NCI-H2196 treated with DMSO at 0.1 percent for 48 hours (cell line): Measurements from ENCODE around the gene ZCCHC4.

Source experiments
- DNase-seq: peaks from one replicate; lab custom pipeline; 2025; ENCODE audit not compliant: unreplicated experiment; lab: John Stamatoyannopoulos, UW

ZCCHC4 gene

GRCh38 chr4:25376754-25377571, 64.4 kb downstream of the ZCCHC4 start, which contains the start of gene ANAPC4:
TSS of gene ANAPC4 (plus strand) at chr4:25377263. CDS start at chr4:25377428, 165 bp downstream.
- peak; percentile 79 for DNase-seq

DNA sequence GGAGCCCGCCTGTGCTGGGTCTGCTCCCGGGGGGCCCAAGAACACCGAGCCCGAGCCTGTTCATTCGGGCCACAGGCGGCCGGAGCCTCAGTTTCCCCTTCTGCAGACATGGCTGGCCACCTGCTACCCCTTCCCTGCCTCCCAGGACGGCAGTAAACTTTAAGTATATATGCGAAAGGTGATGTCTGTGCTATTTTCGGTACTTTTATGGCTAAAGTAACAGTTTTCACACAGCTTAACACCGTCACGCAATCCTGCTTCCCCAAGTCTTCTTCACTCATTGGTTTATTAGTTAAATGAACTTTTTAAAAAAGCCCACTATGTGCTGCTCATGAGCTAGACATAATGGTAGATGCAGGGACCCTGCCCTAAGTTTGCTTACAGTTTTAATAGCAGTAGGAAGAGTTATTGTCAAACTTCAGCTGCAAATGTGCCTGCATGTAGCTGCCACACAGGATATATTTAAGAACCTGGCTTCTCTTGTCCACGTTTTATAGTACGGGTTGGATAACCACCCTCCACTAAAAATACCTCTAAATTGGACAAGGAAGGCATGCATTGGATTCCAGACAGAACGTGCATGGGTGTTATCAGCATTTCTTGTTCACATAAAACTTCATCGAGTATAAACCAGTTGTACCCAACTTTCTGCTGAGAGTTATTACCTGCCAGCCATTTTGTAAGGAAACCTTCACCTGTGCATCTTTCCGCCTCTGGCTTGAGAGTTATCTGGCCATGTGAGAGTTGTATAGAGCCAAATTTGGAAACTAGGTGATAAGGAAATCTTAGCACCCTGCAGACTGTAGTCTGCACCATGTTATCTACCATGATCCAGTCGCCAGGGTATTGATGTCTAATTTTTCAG, 65.2 kb downstream of the ZCCHC4 start:
- no peak for DNase-seq

DNA sequence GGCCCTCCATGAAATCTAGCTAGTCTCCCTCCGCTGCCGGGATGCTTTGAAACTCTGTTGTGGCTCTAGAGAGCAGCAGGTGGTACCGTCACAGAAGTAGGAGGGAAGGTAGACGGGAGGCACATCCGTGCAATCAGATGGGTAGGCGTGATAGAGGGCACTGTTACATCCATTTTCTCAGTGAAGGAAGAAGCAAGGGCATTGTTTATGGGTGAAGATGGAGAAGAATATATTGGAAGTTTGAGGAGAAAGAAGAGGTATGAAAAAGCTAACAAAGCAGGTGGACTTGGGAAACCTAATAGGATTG, 65.8 kb downstream of the ZCCHC4 start:
- DNase-seq: no peak

DNA sequence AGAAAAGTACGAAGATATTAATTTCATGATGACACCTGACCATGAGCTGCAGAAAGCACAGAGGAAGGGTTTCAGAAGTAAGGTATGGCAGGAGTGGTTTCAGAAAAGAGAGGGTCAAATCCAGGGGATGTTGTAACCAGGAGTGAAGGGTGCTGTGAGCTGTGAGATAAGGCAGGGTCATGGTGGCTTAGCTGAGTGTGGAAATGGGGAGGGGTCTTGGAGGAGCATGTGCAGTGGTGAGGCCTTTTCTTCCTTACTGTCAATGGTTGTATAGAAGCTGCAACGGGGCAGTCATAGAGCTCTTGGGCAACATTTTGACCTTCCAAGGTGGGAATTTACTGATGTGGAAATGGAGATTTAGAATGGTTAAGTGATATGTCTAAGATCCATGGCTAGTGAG, 67.0 kb downstream of the ZCCHC4 start:
- DNase-seq: no peak

DNA sequence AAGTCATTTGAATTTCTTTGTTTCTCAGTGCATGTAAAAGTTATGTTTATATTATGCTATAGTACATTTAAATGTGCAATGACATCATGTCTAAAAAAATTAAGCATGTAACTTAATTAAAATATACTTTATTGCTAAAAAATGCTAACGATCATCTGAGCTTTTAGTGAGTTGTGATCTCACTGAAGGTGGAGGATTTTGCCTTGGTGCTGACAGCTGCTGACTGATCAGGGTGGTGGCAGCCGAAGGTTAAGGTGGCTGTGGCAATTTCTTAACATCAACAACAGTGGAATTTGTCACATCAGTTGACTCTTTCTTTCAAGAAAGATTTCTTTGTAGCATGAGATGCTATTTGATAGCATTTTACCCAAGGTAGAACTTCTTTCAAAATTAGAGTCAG, 71.1 kb downstream of the ZCCHC4 start:
- DNase-seq: no peak

GRCh38 chr4:25386926-25387325, 74.4 kb downstream of the ZCCHC4 start:
- no peak for DNase-seq

DNA sequence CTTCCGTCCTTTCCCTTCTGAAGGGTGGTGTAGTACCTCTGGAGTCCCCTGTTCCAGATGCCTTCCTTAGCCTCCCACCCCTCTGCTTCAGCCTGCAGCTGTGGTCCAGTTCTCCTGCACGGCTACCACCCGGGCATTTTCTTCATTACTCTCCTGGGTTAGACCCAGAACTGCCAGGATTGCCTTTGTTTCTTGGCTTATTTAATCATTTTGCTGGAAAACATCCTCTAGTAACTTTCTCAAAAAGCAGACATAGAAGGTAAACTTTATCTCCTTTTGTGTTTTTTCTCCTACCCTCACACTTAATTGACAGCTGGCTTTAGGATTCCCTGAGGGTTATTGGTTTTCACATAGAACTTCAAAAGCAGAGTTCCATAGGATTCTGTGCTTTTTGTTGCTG, 84.7 kb downstream of the ZCCHC4 start:
- no peak for DNase-seq

- DNase-seq: no peak
Measured at GRCh38 chr4:25399510-25399909, 86.9 kb downstream of the ZCCHC4 start.

- DNase-seq: no peak
Measured at GRCh38 chr4:25401066-25401465, 88.5 kb downstream of the ZCCHC4 start.

- no peak for DNase-seq
Measured at GRCh38 chr4:25402521-25402920, 89.9 kb downstream of the ZCCHC4 start.

- no peak for DNase-seq
Measured at GRCh38 chr4:25403699-25404098, 91.1 kb downstream of the ZCCHC4 start.

- DNase-seq: no peak
Measured at GRCh38 chr4:25405453-25405852, 92.9 kb downstream of the ZCCHC4 start.

- no peak for DNase-seq
Measured at GRCh38 chr4:25406081-25406692, 93.6 kb downstream of the ZCCHC4 start.

- no peak for DNase-seq
Measured at GRCh38 chr4:25410820-25411529, 98.4 kb downstream of the ZCCHC4 start.

DNA sequence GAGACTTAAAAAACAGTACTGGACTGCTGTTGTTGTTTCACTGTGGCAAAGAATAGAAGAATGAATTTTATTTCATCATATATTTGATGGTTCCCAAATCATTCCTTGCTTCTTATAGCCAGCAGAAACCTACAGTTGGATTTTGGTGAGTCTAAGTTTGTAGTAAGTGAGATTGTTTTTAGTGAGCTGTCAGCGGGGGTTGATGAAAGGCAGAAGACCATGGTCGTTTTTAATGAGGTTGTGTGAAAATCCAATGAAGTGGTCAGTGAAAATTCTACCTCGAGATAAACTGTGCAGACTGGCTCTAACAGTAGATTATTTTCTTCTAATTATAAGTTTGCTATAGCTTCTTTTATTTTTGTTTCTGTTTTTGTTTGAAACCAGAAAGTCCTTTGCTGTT, 100.7 kb downstream of the ZCCHC4 start:
- no peak for DNase-seq

- no peak for DNase-seq
Measured at GRCh38 chr4:25417014-25417413, 104.4 kb downstream of the ZCCHC4 start.
